Measurements from ENCODE around the gene PTPRK.

- TF ChIP-seq CTCF (optimal IDR thresholded peaks at IDR 0.05 in 1 of 3, IDR thresholded peaks at IDR 0.05 in 1 of 3, conservative IDR thresholded peaks at IDR 0.05 in 1 of 3; ENCODE audit: extremely low read depth in 1 of 3, insufficient read depth in 2 of 3, low read length in 3 of 3) (no peak), EZH2 (IDR thresholded peaks at IDR 0.05; ENCODE audit: low read length) (no peak)
Measured at GRCh38 chr6:128437685-128438084, 82.7 kb downstream of the PTPRK start.

Data from keratinocyte (primary cell).